NCI-H2029 treated with DMSO at 0.1 percent for 48 hours (cell line): ENCODE measurements around the gene TK2.
"Not testable (repeated sequence)": the region's sequence is repeated elsewhere in the genome, so short reads cannot be mapped to it uniquely, and the experiment has no call there.

Source experiments
- DNase-seq: peaks from one replicate; lab custom pipeline; 2025; lab: John Stamatoyannopoulos, UW

The TK2 gene

GRCh38 chr16:66466636-66467035 lies 83.3 kb downstream of the TK2 start:
- DNase-seq = not testable (repeated sequence)

- not testable (repeated sequence) for DNase-seq
These were observed 84.0 kb downstream of the TK2 start for GRCh38 chr16:66465946-66466345.

GRCh38 chr16:66462912-66463311 lies 87.0 kb downstream of the TK2 start:
- DNase-seq = no peak

DNA sequence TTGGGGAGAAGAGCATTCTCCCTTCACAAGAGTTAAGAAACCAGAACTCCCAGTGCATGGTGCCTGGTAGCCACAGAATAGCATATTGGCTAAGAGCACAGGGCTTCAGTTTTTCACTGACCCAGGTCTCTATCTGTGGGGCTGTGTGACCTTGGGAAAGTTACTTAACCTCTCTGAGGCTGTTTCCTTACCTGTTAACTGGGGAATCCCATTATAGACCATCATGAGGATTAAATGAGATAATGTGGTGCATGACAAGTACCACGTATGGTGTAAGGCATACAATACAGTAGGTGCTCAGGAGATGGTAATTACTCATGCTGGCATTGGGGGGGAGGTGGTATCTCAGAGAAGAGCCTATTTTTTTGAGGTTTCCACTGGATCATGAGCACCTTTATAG lies 89.2 kb downstream of the TK2 start:
- DNase-seq = no peak

- no peak for DNase-seq
These were observed 90.0 kb downstream of the TK2 start for GRCh38 chr16:66459878-66460277.

- no peak for DNase-seq
These were observed 91.1 kb downstream of the TK2 start for GRCh38 chr16:66458853-66459252.

DNA sequence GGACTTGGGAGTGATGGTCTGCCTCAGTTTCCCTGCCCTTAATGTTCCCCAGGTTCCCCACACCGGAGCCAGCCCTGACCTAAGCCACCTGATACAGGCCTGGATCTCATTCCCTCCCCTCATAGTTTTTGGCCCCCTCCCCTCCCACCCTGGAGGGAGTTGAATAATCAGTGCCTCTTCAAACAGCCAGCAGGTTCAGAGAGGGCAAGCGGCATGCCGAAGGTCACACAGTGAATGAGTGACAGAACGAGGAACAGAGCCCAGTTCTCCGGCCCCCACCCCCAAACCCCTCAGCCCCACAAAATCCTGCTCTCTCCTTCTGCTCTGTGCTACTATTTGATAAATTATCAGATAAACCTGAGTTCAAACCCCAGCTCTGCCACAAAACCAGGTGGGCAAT lies 91.6 kb downstream of the TK2 start:
- DNase-seq = no peak
